A204.1 (cell line): ENCODE measurements around the gene COL5A1.

Experiments
- FAIRE-seq: peaks from 2 replicates; lab custom pipeline; 2012; peaks lifted over from hg19 to GRCh38; lab: Jason Lieb, UNC

The COL5A1 gene

DNA sequence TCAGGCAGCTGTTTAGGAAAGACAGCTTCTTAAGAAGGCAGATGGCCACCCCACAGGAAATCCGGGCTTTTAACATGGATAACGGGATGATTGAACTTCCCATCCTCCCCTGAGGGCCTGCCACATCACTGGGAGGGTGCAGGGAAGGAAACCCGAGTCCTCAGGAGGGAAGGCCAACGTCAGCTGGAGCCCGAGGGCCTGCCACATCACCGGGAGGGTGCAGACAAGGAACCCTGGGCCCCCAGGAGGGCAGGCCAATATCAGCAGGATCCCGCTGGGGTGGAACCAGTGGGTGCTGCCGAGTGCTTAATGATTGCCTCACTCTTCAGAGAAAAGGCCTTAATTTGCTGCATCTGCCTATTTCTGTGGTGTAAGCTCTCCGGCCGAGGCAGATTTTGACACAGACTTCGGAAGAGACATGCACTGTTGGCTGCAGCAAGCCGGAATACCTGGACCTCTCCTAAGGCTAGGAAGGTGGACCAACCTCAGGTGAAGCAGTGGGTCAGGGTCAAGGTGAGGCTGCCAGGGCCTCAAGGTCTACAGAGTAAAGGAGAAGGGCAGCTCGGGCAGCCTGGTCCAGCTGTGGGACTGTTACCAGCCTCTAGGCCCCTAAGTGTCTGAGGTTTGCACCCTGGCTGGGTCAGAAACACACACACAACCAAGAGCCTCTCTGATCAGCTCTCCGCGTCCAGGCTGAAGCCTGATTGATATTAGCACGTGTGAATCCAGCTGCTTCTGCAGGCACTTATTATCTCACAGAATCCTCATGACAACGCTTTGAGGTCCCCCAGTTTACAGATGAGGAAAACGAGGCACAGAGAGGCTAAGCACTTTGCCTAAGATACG is 14.8 kb upstream of the COL5A1 start:
- no peak for FAIRE-seq

DNA sequence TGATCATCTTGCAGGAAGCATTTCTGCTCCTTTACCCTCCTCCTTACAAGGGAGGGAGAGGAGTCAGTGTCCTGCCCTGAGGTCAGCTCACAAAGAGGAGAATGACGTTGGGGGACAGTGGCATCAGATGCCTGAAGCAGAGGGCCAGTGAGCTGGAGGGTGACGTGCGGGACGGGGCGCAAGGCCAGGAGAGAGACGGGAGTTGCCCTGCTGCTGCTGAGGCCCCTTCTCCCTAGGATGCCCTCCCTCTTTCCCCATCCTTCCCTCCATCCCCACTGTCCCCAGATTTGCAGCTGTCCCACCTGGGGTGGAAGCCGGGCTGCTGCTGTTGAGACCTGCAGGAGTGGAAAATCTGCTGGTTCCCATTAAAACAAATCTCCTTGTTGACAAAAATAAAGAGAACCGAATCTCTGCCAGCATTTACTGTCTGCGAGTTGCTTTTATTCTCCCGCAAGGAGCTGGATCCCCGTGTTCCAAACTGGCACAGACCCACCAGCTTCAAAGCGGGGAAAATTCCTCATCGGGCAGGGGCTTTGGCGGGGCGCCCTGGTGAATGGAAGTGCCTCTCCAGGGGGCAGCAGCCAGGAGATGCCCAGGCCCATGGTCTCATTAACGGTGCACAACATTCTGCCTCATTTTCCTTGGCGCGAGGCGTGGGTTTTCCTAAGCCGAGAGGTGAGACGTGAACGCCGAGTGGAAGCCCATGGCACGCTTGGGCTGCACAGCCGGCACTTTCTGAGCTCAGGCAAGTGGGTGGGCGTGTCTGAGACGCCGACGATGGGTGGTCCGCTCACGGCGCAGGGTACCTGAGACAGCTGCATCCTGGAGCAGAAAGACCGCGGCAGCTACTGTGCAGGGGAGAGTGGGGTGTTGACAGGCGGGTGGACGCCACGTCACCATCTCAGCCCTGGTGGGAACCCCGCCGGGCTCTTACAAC is 13.9 kb upstream of the COL5A1 start:
- no peak for FAIRE-seq

DNA sequence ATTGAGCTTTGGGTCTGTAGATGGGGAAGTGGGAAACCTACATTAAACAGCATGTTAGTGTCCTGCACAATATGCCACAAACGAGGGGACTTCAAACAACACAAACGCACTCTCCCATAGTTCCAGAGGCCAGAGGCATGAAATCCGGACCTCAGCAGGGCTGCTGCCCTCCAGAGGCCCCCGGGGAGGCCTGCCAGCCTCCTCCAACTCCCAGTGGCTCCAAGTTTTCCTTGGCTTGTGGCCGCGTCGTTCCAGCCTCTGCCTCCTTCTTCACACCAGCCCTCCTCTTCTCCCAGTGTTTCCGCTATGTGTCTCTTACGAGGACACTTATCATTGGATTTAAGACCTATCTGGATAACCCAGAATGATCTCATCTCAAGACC is 13.3 kb upstream of the COL5A1 start:
- FAIRE-seq: no peak

DNA sequence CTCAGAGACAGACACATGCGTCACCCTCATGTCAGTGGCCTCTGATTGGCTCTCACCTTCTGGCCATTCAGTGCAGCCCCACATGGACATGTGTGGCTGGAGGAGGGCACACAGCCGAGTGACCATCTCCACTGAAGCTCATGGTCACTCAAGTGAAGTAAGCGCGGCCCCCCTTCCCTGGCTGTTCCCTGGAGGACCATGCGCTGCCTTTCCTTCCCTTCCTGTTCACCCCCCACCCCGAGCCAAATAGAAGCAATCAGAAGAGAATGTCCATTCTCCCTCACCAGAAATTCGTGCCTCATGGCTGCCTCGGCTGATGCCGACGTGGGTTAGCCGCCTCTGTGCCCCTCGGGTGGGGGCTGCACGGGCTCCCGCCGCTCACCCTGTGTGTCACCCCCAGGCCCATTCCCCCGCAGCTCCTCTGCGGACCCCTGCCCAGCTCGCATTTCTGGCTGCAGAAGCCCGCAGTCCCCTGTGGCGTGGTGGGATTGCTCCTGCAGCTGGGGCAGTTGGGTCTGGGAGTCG is 12.5 kb upstream of the COL5A1 start:
- FAIRE-seq: no peak

DNA sequence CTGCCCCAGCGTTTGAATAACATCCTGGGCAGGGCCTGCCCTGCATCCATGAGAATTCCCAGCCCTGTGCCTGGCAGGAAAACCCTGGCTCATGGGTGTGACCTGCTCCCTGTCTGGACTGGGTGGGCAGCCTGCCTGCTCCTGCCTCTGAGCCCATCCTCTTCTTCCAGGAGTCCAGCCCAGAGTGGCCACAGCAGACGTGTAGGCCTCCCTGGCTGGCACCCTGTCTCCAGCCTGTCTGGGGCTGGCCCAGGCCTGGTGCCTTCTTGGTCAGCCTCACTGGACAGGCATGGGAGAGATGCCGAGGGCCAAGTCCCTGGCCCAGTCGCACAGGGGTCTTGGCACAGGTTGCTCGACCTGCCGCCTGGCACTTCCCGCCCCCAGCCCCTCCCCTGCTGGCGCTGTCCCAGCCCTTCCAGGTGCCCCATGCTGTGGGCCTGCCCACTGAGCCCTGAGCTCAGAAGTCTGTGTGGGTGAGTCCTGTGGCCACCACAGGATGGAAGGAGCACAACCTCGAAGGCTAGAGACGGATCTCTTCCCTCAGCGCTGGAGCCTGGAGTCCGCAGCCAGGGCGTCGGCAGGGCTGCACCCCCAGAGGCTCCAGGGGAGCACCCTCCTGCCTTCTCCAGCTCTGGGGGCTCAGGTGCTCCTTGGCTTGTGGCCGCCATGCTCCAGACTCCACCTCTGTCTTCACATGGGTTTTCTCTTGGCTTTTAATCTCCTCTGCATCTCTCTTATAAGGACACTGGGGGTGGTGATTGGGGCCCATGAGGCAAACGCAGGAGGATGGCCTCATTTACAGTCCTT is 11.8 kb upstream of the COL5A1 start:
- FAIRE-seq: no peak

DNA sequence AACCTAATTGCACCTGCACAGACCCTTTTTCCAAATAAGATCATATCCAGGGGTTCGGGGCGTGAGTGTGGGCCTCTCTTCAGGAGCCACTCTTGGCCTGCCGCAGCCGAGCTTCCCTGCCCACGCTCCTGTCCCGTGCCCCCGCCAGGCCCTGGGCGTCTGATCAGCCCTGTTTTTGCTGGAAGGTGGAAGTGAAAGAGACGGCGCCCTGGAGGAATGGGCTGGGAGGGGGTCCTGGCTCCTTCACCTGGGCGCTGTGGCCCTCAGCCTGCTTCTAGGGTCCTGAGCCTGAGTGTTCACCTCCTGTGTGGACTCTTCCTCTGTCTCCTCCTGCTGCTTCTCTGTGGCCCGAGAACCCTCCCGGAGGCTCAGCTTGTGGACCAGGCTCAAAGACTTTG is 11.2 kb upstream of the COL5A1 start:
- no peak for FAIRE-seq

DNA sequence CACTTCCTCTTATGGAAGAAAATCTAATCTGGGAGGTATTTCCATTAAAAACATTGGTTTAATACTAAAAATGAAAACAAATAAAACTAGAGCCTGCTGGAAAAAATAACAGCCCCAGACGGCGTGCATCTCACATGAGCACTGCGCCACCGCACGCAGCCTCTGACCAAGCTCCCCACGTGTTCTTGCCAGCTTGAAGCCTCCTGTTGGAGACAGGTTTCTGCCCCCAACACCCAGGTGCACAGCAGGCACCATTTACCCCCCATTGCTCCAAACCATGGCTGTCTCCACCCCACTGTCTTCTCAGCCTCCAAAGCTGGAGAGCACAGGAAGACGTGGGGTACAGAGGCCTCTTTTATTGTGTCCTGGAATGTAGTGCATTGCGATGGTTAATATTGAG is 10.7 kb upstream of the COL5A1 start:
- FAIRE-seq: no peak

- FAIRE-seq: no peak
Observed at GRCh38 chr9:134631881-134632280, 9.7 kb upstream of the COL5A1 start.

- FAIRE-seq: no peak
Observed at GRCh38 chr9:134632329-134632728, 9.3 kb upstream of the COL5A1 start.

GRCh38 chr9:134633362-134634142 is 8.1 kb upstream of the COL5A1 start:
- FAIRE-seq: no peak

DNA sequence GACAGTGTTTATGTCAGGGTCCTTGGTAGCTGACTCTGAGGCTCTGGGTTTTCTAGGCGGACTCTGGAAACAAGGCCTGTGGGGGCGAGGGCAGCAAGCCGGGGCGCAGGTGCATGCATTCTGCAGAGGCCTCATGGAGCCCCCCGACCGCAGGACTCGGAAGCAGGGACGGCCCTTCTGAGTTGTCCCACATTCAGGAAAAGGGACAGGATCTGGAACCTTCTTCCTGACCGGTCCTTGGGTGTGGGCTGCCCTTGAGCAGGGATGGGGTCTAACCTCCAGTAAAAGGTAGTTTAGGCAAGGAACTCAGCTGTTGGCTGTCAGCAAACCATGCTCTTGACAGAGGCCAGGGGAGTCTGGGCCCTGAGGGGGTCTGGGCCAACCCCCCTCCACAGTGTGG is 7.4 kb upstream of the COL5A1 start:
- no peak for FAIRE-seq

- FAIRE-seq: no peak
Observed at GRCh38 chr9:134634667-134635230, 6.9 kb upstream of the COL5A1 start.

DNA sequence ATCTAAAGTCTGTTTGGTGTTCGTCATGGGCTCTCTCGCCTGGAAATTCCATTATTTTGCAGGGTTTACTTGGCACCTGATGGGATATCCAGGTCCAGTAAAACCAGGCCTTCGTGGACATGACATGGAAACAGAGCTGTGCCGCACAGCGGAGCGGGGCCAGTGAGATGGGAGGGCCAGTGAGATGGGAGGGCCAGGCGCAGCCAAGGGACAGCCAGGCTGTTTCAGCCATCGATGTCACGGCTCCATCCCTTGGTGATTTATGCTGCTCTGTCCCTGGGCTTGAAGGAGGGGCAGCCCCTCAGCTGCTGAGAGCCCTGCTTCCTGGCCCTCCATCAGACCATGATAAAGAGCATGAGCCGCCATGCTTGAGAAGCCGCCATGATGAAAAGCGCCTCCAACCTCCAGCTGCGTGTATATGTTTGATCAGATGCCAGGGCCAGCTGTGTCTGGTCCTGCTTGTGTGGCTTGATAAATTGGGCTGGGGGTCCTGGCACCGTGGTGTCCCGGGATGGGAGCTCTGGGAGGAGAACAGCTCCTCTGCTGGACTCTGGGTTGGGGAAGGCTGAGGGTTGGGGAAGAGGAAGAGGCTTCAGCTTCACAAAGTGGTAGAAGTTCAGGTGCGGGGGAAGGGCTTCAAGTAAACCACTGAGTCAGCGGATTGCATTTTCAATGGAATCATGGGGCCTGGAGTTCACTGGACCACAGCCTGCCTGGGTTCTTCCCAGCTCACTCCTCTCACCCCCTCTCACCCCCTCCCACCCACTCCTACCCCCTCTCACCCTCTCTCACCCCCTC is 6.1 kb upstream of the COL5A1 start:
- FAIRE-seq: no peak

- FAIRE-seq: no peak
Observed at GRCh38 chr9:134636149-134636507, 5.5 kb upstream of the COL5A1 start.

- FAIRE-seq: no peak
Observed at GRCh38 chr9:134637241-134637640, 4.4 kb upstream of the COL5A1 start.

GRCh38 chr9:134637696-134638501 is 3.7 kb upstream of the COL5A1 start:
- FAIRE-seq: no peak

DNA sequence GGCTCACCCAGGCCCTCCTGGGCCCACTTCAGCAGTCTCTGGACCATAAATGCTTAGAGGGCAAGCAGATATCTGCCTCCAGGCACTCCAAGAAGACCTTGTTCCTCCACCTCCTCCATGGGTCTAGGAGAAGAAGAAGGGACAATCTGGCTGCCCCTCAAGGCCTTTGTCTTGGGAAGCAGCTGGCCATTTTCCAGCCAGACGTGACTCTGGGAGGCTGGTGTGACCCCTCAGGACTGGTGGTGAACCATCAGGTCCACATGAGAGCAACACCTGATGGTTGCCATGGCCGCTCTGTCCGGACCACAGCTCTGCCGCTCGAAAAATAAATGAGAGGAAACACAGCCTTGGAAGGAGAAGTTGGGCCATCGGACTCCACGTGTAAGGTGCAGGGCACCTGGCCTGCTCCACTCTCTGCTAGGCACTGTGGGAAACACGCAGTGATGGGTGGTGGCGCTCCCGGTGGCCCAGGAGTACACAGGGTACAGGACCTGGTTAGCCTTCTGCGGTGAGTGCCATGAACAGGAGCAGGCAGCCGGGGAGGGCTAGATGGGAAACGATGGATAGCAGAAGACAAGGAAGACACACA is 3.0 kb upstream of the COL5A1 start:
- no peak for FAIRE-seq

DNA sequence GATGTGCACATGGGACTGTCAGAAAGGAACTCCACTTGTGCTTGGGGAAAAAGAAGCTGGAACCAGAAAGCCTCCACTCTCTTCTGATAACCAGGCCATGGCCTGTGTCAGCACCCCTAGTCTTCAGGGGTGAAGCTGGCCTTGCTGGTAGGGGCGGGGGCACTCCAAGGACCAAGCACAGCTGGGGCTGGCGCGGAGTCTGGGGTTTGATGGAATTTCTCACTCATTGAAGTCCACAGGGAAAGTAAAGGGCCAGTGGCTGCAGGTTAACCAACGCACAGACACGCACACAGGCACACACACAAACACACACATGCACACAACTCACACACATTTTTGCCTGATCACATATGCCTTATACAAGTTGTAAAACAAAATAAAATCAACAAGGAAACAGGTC is 1.6 kb upstream of the COL5A1 start:
- no peak for FAIRE-seq

DNA sequence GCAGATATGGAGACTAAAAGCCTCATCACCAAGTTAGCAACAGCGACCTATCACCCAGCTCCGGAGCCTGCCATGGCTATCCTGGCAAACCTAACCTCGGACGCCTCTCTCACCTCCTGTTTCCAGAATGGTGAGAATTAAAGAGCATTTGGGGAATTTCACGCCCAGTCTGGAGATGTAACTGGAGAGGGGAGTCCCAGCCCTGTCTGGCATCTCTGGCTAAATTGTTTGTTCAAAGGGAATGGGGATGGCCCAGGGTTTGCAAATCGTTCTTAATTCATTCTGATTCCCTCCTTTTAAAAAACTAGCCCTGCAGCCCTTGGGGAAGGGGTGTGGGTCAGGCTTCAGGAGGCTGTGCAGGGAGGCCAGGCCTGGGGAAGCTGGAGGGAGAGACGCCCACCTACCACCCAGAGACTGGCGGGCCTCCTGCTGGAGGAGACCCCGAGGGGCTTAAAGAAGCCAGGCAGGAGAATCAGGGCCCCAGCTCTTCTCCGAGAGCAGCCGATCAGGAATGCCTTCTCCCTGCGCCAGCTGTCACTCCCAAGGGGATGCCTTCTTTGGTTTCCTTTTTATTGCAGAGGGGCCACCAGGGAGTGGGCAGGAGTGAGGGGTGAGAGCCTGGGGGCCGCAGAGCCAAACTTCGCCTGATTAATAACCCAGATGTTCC is 964 bp upstream of the COL5A1 start:
- FAIRE-seq: no peak
